Activated CD8-positive, alpha-beta T cell treated with anti-CD3 and anti-CD28 coated beads for 36 hours (primary cell): ENCODE data around the gene POLRMT. TPM values are rescaled to one million over a fixed set of nuclear protein-coding genes. Genes with fewer than 3 reads are reported as not detected.
"Not testable (repeated sequence)": the region's sequence is repeated elsewhere in the genome, so short reads cannot be mapped to it uniquely, and the experiment has no call there.

ENCODE experiments used
- ATAC-seq: fragments of 200-7000 bp; cut with Tn5 transposase; one replicate; pipeline ENCODE4 v1.10.0; 2021; ENCODE audit warnings: mild to moderate bottlenecking, moderate library complexity
- CTCF ChIA-PET: fragments of 350-600 bp; sonication (Branson Sonifier 250); formaldehyde crosslinking; loops from one replicate; lab custom pipeline; 2021; ENCODE audit warnings: antibody characterized with exemption; lab: Charles Lee
- POLR2A ChIA-PET: fragments of 350-600 bp; sonication (Branson Sonifier 250); formaldehyde crosslinking; loops from one replicate; lab custom pipeline; 2021; ENCODE audit warnings: antibody characterized with exemption; lab: Charles Lee
- DNase-seq: peaks from one replicate; pipeline ENCODE4 v3.0.0-alpha.2; 2020
- H3K27ac Mint-ChIP-seq: one replicate; pipeline ENCODE4 v1.8.0; 2021; ENCODE audit warnings: mild to moderate bottlenecking, mixed read lengths
- H3K27me3 Mint-ChIP-seq: one replicate; pipeline ENCODE4 v1.8.0; 2021; ENCODE audit warnings: mixed read lengths
- H3K36me3 Mint-ChIP-seq: one replicate; pipeline ENCODE4 v1.8.0; 2021; ENCODE audit warnings: low read depth, mixed read lengths
- H3K4me1 Mint-ChIP-seq: one replicate; pipeline ENCODE4 v1.8.0; 2021; ENCODE audit warnings: low read depth, mixed read lengths
- H3K4me3 Mint-ChIP-seq: one replicate; pipeline ENCODE4 v1.8.0; 2021; ENCODE audit warnings: mild to moderate bottlenecking, moderate library complexity, mixed read lengths
- H3K9me3 Mint-ChIP-seq: one replicate; pipeline ENCODE4 v1.8.0; 2021; ENCODE audit warnings: mixed read lengths
- intact Hi-C: fragments of 100-400 bp; cut with micrococcal nuclease; formaldehyde crosslinking; loops from one replicate; pipeline ENCODE4 v1.10.0; 2022
- total RNA-seq, 2 experiments: library from RNA; stranded (reverse); gene quantifications; one replicate each; pipeline ENCODE4 v1.2.3, GENCODE V29; 2021
- TF ChIP-seq, protein P1 (sequence below): fragments of 200-600 bp; IDR thresholded peaks from one replicate; pipeline ENCODE4 v1.8.0; 2022; ENCODE audit warnings: antibody characterized with exemption, mild to moderate bottlenecking

Gene POLRMT
- total RNA-seq, 2 experiments from 2014 or later: 66.6 to 67.9 TPM

DNA sequence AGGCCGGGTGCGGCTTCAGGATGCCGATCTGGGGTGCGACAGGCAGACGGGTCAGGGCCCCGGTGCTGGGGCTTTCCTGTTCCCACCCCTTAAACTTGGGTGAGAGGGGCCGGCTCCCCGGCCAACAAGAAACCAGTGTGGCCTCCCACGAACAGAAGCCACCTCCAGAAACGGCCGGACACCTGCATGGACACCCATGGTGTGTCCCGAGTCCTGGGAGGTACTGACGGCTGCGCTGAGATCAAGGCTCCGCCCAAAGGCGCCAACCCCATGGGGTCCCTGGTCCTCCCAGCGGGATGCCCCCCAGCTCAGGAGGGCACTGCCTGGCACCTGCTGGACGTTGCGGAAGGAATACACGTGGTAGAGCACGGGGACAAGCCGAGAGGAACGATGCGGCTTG, 11.5 kb downstream of the POLRMT start:
- CTCF ChIA-PET: no interaction called here
- no peaks in the 10 kb centered on the region for H3K9me3 Mint-ChIP-seq
- no peak overlapping the region for H3K27ac Mint-ChIP-seq
- peaks cover under 1% of the 10 kb centered on the region for H3K4me1 Mint-ChIP-seq
- TF ChIP-seq, protein P1, sequence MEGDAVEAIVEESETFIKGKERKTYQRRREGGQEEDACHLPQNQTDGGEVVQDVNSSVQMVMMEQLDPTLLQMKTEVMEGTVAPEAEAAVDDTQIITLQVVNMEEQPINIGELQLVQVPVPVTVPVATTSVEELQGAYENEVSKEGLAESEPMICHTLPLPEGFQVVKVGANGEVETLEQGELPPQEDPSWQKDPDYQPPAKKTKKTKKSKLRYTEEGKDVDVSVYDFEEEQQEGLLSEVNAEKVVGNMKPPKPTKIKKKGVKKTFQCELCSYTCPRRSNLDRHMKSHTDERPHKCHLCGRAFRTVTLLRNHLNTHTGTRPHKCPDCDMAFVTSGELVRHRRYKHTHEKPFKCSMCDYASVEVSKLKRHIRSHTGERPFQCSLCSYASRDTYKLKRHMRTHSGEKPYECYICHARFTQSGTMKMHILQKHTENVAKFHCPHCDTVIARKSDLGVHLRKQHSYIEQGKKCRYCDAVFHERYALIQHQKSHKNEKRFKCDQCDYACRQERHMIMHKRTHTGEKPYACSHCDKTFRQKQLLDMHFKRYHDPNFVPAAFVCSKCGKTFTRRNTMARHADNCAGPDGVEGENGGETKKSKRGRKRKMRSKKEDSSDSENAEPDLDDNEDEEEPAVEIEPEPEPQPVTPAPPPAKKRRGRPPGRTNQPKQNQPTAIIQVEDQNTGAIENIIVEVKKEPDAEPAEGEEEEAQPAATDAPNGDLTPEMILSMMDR: no peak
- intact Hi-C loops: no loop called here
- ATAC-seq (no peak), DNase-seq (no peak)
- H3K36me3 Mint-ChIP-seq: peaks cover 26% of the 10 kb centered on the region
- H3K27me3 Mint-ChIP-seq: no peaks in the 10 kb centered on the region
- POLR2A ChIA-PET: interaction anchor here (1.8 kb wide), 1 partner anchor 11 kb away, joined by 4 read pairs; no protein-coding TSS in a partner anchor
- H3K4me3 Mint-ChIP-seq: no peak overlapping the region

DNA sequence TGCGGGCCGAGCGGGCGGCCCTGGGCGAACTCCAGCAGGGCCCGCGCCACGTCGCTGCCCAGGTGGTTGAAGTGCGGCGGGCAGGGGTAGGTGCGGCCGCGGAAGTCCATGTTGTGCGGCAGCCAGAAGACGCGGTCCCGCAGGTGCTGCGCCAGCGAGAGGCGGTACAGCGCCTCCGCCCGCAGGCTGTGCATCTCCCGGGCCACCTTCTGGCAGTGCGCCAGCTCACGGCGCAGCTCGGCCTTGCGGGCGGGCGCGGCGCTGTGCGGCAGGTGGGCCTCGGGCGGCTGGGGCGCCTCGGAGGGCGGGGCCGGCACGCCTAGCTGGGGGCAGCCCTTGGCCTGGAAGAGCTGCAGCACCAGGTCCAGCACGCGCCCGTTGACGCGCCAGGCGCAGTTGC, 12.1 kb downstream of the POLRMT start:
- H3K27me3 Mint-ChIP-seq, H3K4me3 Mint-ChIP-seq, ATAC-seq, H3K9me3 Mint-ChIP-seq, H3K4me1 Mint-ChIP-seq, H3K27ac Mint-ChIP-seq, DNase-seq, intact Hi-C loops, CTCF ChIA-PET: not testable (repeated sequence)
- POLR2A ChIA-PET: interaction anchor here (1.8 kb wide), 1 partner anchor 10 kb away, joined by 4 read pairs; no protein-coding TSS in a partner anchor
- peaks cover 25% of the 10 kb centered on the region for H3K36me3 Mint-ChIP-seq

DNA sequence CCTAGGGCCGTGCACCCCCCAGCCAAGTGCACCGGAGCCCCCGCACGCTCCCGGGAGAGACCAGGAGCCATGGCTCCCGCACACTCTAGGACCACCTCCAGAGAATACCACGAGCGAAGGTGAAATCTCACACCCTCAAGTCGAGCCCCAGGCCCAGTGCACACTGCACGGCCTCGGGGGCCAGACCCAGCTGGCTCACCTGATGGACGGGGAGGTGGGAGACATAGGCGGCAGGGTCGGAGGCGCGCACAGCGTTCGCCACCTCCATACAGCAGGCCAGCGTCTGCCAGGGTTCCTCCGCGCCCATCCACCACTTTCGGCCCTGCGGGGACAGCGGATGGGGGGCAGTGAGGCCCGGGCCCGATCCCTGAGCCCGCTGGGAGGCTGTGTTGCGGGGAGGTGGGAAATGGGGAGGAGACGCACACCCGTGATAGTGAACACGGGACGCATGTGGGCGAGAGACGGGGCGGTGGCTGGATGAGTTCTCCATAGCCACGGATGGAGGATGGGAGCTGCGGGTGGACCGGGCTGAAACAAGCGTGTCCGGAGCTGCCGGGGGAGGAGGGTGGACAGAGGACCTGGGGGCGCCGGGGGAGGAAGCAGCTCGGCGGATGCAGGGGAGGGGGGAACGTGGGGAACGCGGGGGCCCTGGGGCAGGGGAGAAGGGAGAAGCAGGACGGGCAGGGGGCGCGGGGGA, 13.0 kb downstream of the POLRMT start:
- Mint-ChIP-seq H3K27ac (no peak overlapping the region), H3K9me3 (no peaks in the 10 kb centered on the region), H3K4me3 (no peak overlapping the region), H3K27me3 (no peaks in the 10 kb centered on the region), H3K4me1 (peaks cover 3% of the 10 kb centered on the region), H3K36me3 (peaks cover 27% of the 10 kb centered on the region)
- ATAC-seq: no peak
- intact Hi-C loops: no loop called here
- DNase-seq: no peak
- POLR2A ChIA-PET: no interaction called here
- CTCF ChIA-PET: no interaction called here
- TF ChIP-seq, protein P1: no peak

DNA sequence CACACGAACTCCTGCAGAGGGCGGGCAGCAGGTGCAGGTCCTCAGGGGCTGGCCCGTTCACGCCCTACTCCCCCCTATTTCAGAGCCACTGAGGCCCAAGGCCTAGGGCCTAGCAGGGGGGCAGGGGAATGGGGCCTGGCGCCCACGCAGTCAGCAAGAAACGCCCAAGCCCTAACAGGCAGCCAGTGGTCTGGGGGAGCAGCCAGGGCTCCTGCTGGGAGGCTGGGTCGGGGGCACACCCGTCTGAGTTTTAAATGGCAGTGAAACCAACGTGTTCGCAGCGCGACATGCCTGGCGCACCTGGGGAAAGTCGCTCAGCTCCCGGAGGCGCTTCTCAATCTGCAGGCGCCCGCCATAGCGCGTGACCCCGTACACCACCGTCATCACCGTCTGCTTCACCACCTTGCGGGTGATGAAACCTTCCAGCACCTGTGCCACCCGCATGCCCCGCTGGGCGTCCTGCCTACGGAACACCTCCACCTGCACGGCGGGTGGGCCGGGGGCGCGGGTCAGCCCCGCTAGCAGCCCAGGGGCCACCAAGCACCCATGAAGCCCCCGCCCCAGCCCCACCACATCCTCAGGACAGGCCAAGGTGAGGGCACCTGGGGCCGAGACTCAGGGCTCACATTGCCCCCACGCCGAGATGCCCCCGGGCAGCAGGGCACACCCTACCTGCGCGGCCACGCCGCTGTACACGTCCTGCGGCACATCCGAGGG, 13.9 kb downstream of the POLRMT start:
- no peaks in the 10 kb centered on the region for H3K9me3 Mint-ChIP-seq
- peaks cover 30% of the 10 kb centered on the region for H3K36me3 Mint-ChIP-seq
- intact Hi-C loops: no loop called here
- DNase-seq: no peak
- no peak overlapping the region for H3K4me3 Mint-ChIP-seq
- no peak for ATAC-seq
- ChIA-PET CTCF (no interaction called here), POLR2A (no interaction called here)
- peaks cover 3% of the 10 kb centered on the region for H3K4me1 Mint-ChIP-seq
- TF ChIP-seq, protein P1: no peak
- H3K27me3 Mint-ChIP-seq: no peaks in the 10 kb centered on the region
- no peak overlapping the region for H3K27ac Mint-ChIP-seq

DNA sequence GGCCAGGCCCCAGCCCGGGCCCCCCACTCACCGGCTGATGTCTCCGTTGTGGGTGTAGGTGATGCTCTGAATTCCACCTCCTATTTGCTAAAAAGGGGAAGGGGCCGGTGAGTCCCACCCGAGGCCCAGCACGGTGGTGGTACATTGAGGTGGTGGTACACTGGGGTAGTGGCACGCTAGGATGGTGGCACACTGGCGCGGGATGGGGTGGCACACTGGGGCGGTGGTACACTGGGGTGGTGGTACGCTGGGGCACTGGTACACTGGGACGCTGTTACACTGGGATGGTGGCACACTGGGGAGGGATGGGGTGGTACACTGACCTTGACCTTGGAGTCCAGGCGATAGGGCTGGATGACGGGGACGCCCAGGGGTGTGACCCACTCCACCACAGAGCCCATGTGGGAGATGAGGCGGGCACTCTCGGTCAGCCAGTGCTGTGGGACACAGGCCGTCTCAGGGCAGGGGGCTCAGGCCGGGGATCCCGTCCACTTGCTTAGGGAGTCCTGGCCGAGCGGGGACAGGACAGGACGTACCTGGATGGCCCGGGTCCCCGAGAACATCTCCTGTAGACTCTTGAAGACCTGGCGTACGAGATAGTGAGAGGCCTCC, 14.6 kb downstream of the POLRMT start:
- DNase-seq (no peak), ATAC-seq (no peak)
- CTCF ChIA-PET: no interaction called here
- Mint-ChIP-seq H3K4me3 (no peak overlapping the region), H3K27ac (no peak overlapping the region), H3K27me3 (no peaks in the 10 kb centered on the region), H3K9me3 (no peaks in the 10 kb centered on the region), H3K36me3 (peaks cover 30% of the 10 kb centered on the region), H3K4me1 (peaks cover 3% of the 10 kb centered on the region)
- TF ChIP-seq, protein P1: no peak
- intact Hi-C loops: no loop called here
- POLR2A ChIA-PET: no interaction called here
